Esophagus muscularis mucosa (tissue), 4 donors: ENCODE data around the gene SEPTIN10.

ENCODE experiments used
- CTCF ChIP-seq, 3 experiments: fragments of 200-600 bp in 2 of 3; fragments of 450-650 bp in 1 of 3; sonication (generic) in 2 of 3; IDR thresholded peaks; one replicate each; pipeline ENCODE4 v1.5.1; 2017 to 2019; ENCODE audit warnings: antibody characterized with exemption in 3 of 3, mild to moderate bottlenecking in 2 of 3, moderate library complexity in 1 of 3
- EP300 ChIP-seq: sonication (generic); formaldehyde crosslinking; IDR thresholded peaks from one replicate; pipeline ENCODE4 v1.6.1; 2017; ENCODE audit warnings: antibody characterized with exemption
- POLR2A ChIP-seq: fragments of 450-650 bp; IDR thresholded peaks from one replicate; pipeline ENCODE4 v1.6.1; 2017; ENCODE audit warnings: antibody characterized with exemption, moderate library complexity, mild to moderate bottlenecking, low read depth
- POLR2AphosphoS5 ChIP-seq, 2 donors: sonication (generic); formaldehyde crosslinking; IDR thresholded peaks; one replicate each; pipeline ENCODE4 v1.6.1; 2017; ENCODE audit warnings: antibody characterized with exemption in 2 of 2

GRCh38 chr2:109613081-109613921 is 465 bp downstream of the SEPTIN10 start:
- TF ChIP-seq CTCF (IDR thresholded peaks at IDR 0.05) = no peak
- TF ChIP-seq POLR2AphosphoS5 (IDR thresholded peaks at IDR 0.05) = peak in 1 of 2 donors; percentile 30
- TF ChIP-seq POLR2A = peak; percentile 40
- no peak for TF ChIP-seq EP300
